ENCODE data around the gene AFAP1. TPM values are rescaled to one million over a fixed set of nuclear protein-coding genes. Genes with fewer than 3 reads are reported as not detected.

Gene AFAP1
- total RNA-seq, 1 experiment from 2014 or later: 23.6 TPM

DNA sequence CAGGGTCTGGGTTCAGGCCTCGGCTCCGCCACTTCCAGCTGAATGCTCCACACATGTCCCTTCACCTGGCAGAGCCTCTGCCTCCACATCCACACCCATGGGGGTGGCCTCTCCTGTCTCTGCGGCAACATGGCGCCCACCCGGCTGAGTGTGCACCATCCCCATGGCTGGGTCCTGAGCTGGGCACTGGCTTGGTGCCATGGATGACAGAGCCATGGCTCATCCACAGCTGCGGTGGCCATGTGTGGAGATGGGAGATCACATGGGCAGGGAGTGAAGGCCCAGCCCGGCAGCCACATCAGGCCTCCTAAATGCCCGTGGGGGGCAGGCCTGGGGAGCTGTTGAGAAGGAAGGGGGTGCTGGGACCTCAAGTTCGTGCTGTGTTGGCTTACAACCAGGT is 213.7 kb downstream of the AFAP1 start:
- H3K27me3 Mint-ChIP-seq (ENCODE audit: low read depth): no peaks in the 10 kb centered on the region
- TF ChIP-seq ZNF423 (CRISPR knock-in tag; IDR thresholded peaks at IDR 0.05) (no peak), PRRX2 (CRISPR knock-in tag; IDR thresholded peaks at IDR 0.05) (no peak), ELF4 (CRISPR knock-in tag; IDR thresholded peaks at IDR 0.05; ENCODE audit: low read depth) (no peak), FOXP1 (CRISPR knock-in tag; IDR thresholded peaks at IDR 0.05; ENCODE audit: borderline replicate concordance) (no peak), NR1H2 (CRISPR knock-in tag; IDR thresholded peaks at IDR 0.05) (no peak)
- TF ChIP-seq, protein P1, sequence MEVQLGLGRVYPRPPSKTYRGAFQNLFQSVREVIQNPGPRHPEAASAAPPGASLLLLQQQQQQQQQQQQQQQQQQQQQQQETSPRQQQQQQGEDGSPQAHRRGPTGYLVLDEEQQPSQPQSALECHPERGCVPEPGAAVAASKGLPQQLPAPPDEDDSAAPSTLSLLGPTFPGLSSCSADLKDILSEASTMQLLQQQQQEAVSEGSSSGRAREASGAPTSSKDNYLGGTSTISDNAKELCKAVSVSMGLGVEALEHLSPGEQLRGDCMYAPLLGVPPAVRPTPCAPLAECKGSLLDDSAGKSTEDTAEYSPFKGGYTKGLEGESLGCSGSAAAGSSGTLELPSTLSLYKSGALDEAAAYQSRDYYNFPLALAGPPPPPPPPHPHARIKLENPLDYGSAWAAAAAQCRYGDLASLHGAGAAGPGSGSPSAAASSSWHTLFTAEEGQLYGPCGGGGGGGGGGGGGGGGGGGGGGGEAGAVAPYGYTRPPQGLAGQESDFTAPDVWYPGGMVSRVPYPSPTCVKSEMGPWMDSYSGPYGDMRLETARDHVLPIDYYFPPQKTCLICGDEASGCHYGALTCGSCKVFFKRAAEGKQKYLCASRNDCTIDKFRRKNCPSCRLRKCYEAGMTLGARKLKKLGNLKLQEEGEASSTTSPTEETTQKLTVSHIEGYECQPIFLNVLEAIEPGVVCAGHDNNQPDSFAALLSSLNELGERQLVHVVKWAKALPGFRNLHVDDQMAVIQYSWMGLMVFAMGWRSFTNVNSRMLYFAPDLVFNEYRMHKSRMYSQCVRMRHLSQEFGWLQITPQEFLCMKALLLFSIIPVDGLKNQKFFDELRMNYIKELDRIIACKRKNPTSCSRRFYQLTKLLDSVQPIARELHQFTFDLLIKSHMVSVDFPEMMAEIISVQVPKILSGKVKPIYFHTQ (CRISPR knock-in tag; IDR thresholded peaks at IDR 0.05): no peak
- TF ChIP-seq, protein P2, sequence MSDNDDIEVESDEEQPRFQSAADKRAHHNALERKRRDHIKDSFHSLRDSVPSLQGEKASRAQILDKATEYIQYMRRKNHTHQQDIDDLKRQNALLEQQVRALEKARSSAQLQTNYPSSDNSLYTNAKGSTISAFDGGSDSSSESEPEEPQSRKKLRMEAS (CRISPR knock-in tag; IDR thresholded peaks at IDR 0.05): no peak
- TF ChIP-seq, protein P3, sequence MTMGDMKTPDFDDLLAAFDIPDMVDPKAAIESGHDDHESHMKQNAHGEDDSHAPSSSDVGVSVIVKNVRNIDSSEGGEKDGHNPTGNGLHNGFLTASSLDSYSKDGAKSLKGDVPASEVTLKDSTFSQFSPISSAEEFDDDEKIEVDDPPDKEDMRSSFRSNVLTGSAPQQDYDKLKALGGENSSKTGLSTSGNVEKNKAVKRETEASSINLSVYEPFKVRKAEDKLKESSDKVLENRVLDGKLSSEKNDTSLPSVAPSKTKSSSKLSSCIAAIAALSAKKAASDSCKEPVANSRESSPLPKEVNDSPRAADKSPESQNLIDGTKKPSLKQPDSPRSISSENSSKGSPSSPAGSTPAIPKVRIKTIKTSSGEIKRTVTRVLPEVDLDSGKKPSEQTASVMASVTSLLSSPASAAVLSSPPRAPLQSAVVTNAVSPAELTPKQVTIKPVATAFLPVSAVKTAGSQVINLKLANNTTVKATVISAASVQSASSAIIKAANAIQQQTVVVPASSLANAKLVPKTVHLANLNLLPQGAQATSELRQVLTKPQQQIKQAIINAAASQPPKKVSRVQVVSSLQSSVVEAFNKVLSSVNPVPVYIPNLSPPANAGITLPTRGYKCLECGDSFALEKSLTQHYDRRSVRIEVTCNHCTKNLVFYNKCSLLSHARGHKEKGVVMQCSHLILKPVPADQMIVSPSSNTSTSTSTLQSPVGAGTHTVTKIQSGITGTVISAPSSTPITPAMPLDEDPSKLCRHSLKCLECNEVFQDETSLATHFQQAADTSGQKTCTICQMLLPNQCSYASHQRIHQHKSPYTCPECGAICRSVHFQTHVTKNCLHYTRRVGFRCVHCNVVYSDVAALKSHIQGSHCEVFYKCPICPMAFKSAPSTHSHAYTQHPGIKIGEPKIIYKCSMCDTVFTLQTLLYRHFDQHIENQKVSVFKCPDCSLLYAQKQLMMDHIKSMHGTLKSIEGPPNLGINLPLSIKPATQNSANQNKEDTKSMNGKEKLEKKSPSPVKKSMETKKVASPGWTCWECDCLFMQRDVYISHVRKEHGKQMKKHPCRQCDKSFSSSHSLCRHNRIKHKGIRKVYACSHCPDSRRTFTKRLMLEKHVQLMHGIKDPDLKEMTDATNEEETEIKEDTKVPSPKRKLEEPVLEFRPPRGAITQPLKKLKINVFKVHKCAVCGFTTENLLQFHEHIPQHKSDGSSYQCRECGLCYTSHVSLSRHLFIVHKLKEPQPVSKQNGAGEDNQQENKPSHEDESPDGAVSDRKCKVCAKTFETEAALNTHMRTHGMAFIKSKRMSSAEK (CRISPR knock-in tag; IDR thresholded peaks at IDR 0.05; ENCODE audit: borderline replicate concordance): no peak
- H3K27ac Mint-ChIP-seq: no peak overlapping the region
- H3K9me3 Mint-ChIP-seq: peaks cover 12% of the 10 kb centered on the region
- CTCF ChIA-PET: no interaction called here
- no peak for DNase-seq (ENCODE audit: low spot score)
- no peak for ATAC-seq
- no peaks in the 10 kb centered on the region; the same call in 1 of the 2 replicates for H3K36me3 Mint-ChIP-seq
- POLR2A ChIA-PET: no interaction called here
- no peaks in the 10 kb centered on the region for H3K4me1 Mint-ChIP-seq
- H3K4me3 Mint-ChIP-seq: no peak overlapping the region

DNA sequence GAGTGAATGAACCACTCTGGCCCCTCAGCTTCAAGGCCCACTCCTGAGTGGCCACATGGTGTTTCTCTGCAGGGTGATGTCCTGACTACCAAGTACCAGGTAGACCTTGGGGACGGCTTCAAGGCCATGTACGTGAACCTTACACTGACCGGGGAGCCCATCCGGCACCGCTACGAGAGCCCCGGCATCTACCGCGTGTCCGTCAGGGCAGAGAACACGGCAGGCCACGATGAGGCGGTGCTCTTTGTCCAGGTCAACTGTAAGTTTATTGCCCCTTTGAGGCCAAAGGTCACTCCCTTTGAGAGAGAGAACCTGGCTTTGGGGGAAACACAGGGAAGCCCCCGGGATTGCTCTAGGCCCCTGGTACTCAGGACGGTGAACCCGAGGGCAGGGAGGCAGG is 216.0 kb downstream of the AFAP1 start:
- ATAC-seq: no peak
- H3K4me3 Mint-ChIP-seq: no peak overlapping the region
- TF ChIP-seq ZNF423 (CRISPR knock-in tag; IDR thresholded peaks at IDR 0.05) (no peak), PRRX2 (CRISPR knock-in tag; IDR thresholded peaks at IDR 0.05) (no peak), NR1H2 (CRISPR knock-in tag; IDR thresholded peaks at IDR 0.05) (no peak), GRHL2 (CRISPR knock-in tag; IDR thresholded peaks at IDR 0.05; ENCODE audit: insufficient replicate concordance, severe bottlenecking) (no peak), MYBL2 (CRISPR knock-in tag; IDR thresholded peaks at IDR 0.05) (no peak), TEAD1 (CRISPR knock-in tag; IDR thresholded peaks at IDR 0.05) (no peak), ZNF263 (CRISPR knock-in tag; IDR thresholded peaks at IDR 0.05; ENCODE audit: low read depth) (no peak), ZNF121 (CRISPR knock-in tag; IDR thresholded peaks at IDR 0.05) (no peak), ATF1 (CRISPR knock-in tag; IDR thresholded peaks at IDR 0.05) (no peak), TP53 (CRISPR knock-in tag; IDR thresholded peaks at IDR 0.05) (no peak)
- TF ChIP-seq, protein P4, sequence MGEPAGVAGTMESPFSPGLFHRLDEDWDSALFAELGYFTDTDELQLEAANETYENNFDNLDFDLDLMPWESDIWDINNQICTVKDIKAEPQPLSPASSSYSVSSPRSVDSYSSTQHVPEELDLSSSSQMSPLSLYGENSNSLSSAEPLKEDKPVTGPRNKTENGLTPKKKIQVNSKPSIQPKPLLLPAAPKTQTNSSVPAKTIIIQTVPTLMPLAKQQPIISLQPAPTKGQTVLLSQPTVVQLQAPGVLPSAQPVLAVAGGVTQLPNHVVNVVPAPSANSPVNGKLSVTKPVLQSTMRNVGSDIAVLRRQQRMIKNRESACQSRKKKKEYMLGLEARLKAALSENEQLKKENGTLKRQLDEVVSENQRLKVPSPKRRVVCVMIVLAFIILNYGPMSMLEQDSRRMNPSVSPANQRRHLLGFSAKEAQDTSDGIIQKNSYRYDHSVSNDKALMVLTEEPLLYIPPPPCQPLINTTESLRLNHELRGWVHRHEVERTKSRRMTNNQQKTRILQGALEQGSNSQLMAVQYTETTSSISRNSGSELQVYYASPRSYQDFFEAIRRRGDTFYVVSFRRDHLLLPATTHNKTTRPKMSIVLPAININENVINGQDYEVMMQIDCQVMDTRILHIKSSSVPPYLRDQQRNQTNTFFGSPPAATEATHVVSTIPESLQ (CRISPR knock-in tag; IDR thresholded peaks at IDR 0.05): no peak
- TF ChIP-seq, protein P5, sequence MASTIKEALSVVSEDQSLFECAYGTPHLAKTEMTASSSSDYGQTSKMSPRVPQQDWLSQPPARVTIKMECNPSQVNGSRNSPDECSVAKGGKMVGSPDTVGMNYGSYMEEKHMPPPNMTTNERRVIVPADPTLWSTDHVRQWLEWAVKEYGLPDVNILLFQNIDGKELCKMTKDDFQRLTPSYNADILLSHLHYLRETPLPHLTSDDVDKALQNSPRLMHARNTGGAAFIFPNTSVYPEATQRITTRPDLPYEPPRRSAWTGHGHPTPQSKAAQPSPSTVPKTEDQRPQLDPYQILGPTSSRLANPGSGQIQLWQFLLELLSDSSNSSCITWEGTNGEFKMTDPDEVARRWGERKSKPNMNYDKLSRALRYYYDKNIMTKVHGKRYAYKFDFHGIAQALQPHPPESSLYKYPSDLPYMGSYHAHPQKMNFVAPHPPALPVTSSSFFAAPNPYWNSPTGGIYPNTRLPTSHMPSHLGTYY (CRISPR knock-in tag; IDR thresholded peaks at IDR 0.05): no peak
- TF ChIP-seq, protein P1 (CRISPR knock-in tag; IDR thresholded peaks at IDR 0.05): no peak
- TF ChIP-seq, protein P6, sequence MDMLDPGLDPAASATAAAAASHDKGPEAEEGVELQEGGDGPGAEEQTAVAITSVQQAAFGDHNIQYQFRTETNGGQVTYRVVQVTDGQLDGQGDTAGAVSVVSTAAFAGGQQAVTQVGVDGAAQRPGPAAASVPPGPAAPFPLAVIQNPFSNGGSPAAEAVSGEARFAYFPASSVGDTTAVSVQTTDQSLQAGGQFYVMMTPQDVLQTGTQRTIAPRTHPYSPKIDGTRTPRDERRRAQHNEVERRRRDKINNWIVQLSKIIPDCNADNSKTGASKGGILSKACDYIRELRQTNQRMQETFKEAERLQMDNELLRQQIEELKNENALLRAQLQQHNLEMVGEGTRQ (CRISPR knock-in tag; IDR thresholded peaks at IDR 0.05): no peak
- TF ChIP-seq, protein P7, sequence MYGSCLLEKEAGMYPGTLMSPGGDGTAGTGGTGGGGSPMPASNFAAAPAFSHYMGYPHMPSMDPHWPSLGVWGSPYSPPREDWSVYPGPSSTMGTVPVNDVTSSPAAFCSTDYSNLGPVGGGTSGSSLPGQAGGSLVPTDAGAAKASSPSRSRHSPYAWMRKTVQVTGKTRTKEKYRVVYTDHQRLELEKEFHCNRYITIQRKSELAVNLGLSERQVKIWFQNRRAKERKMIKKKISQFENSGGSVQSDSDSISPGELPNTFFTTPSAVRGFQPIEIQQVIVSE (CRISPR knock-in tag; IDR thresholded peaks at IDR 0.05; ENCODE audit: borderline replicate concordance): no peak

More for the DNA sequence above, 216.0 kb downstream of the AFAP1 start:
- Mint-ChIP-seq H3K9me3 (peaks cover 12% of the 10 kb centered on the region), H3K27ac (no peak overlapping the region), H3K36me3 (no peaks in the 10 kb centered on the region; the same call in 1 of the 2 replicates), H3K4me1 (no peaks in the 10 kb centered on the region), H3K27me3 (ENCODE audit: low read depth) (peaks cover 7% of the 10 kb centered on the region)
- no peak for DNase-seq (ENCODE audit: low spot score)
- ChIA-PET CTCF (interaction anchor here (1.6 kb wide), 1 partner anchor 38 kb away, joined by 4 read pairs; no protein-coding TSS in a partner anchor), POLR2A (no interaction called here)
